BE2C (cell line): Measurements from ENCODE around the gene ZNF550.
A peak's percentile ranks its signal among the peaks of the same experiment; 100 is the strongest.
"Not testable (repeated sequence)": the region's sequence is repeated elsewhere in the genome, so short reads cannot be mapped to it uniquely, and the experiment has no call there.

Source experiments
- DNase-seq: peaks from one replicate; pipeline ENCODE4 v3.0.0-alpha.2; 2020
- H3K27me3 ChIP-seq: fragments of 250-450 bp; sonication (Bioruptor Pico); 2 replicates; pipeline ENCODE4 v1.5.1; 2020; ENCODE audit warnings: mild to moderate bottlenecking
- H3K36me3 ChIP-seq: fragments of 250-450 bp; sonication (Bioruptor Pico); 2 replicates; pipeline ENCODE4 v1.5.1; 2020; ENCODE audit warnings: mild to moderate bottlenecking
- H3K4me1 ChIP-seq: fragments of 250-450 bp; sonication (Bioruptor Pico); 2 replicates; pipeline ENCODE4 v1.5.1; 2020
- H3K4me3 ChIP-seq: 2 replicates; pipeline ENCODE4 v1.5.1; 2011; ENCODE audit warnings: low read depth, low read length
- H3K9me3 ChIP-seq: fragments of 250-450 bp; sonication (Bioruptor Pico); 2 replicates; pipeline ENCODE4 v1.5.1; 2020
- CTCF ChIP-seq: IDR thresholded peaks from 2 replicates; pipeline ENCODE4 v1.5.1; 2012; ENCODE audit warnings: mild to moderate bottlenecking, low read depth, low read length

ZNF550 gene

GRCh38 chr19:57557659-57558058, 2.0 kb downstream of the ZNF550 start:
- H3K4me3 ChIP-seq: no peak overlapping the region
- no peak for TF ChIP-seq CTCF

GRCh38 chr19:57552432-57552831, 7.2 kb downstream of the ZNF550 start:
- DNase-seq: no peak
- H3K36me3 ChIP-seq: peaks cover 76% of the 10 kb centered on the region

More at GRCh38 chr19:57557659-57558058, 2.0 kb downstream of the ZNF550 start:
- Histone ChIP-seq H3K9me3 (peaks cover 4% of the 10 kb centered on the region), H3K27me3 (no peaks in the 10 kb centered on the region), H3K4me1 (no peaks in the 10 kb centered on the region), H3K36me3 (peaks cover 39% of the 10 kb centered on the region)
- DNase-seq: no peak

GRCh38 chr19:57546513-57546912, 13.2 kb downstream of the ZNF550 start:
- H3K9me3 ChIP-seq: peaks cover 4% of the 10 kb centered on the region; the same call in 1 of the 2 replicates
- no peak overlapping the region for H3K4me3 ChIP-seq
- no peak for DNase-seq
- no peak for TF ChIP-seq CTCF
- H3K4me1 ChIP-seq: no peaks in the 10 kb centered on the region
- no peaks in the 10 kb centered on the region for H3K27me3 ChIP-seq
- H3K36me3 ChIP-seq: peaks cover 82% of the 10 kb centered on the region

More at GRCh38 chr19:57552432-57552831, 7.2 kb downstream of the ZNF550 start:
- Histone ChIP-seq H3K4me1 (no peaks in the 10 kb centered on the region), H3K9me3 (no peaks in the 10 kb centered on the region), H3K27me3 (no peaks in the 10 kb centered on the region), H3K4me3 (no peak overlapping the region)
- TF ChIP-seq CTCF: no peak

- no peak overlapping the region for H3K4me3 ChIP-seq
- H3K27me3 ChIP-seq: no peaks in the 10 kb centered on the region
- no peaks in the 10 kb centered on the region for H3K4me1 ChIP-seq
- no peak for DNase-seq
- peaks cover 5% of the 10 kb centered on the region; the same call in 1 of the 2 replicates for H3K9me3 ChIP-seq
- H3K36me3 ChIP-seq: peaks cover 79% of the 10 kb centered on the region
- no peak for TF ChIP-seq CTCF
These were observed 21.6 kb downstream of the ZNF550 start for GRCh38 chr19:57537953-57538547.

- peaks cover 6% of the 10 kb centered on the region; the same call in 1 of the 2 replicates for H3K36me3 ChIP-seq
- TF ChIP-seq CTCF: no peak
- peak within 1 kb of the TSS; percentile 97 for H3K4me3 ChIP-seq
- no peaks in the 10 kb centered on the region; the same call in 1 of the 2 replicates for H3K4me1 ChIP-seq
- no peaks in the 10 kb centered on the region for H3K9me3 ChIP-seq
- no peaks in the 10 kb centered on the region for H3K27me3 ChIP-seq
- peak; percentile 93 for DNase-seq
These were observed 32.4 kb downstream of the ZNF550 start, which contains the start of gene ZNF549 for GRCh38 chr19:57527136-57527881. Gene ZNF549, plus strand, starts transcription at chr19:57527356. Its CDS starts 218 bp downstream, at chr19:57527574.

- H3K36me3 ChIP-seq, H3K4me3 ChIP-seq, H3K4me1 ChIP-seq, H3K9me3 ChIP-seq, H3K27me3 ChIP-seq: not testable (repeated sequence)
- DNase-seq: peak; percentile 14
These were observed 41.6 kb downstream of the ZNF550 start for GRCh38 chr19:57518021-57518420.
